Activated CD8-positive, alpha-beta T cell treated with anti-CD3 and anti-CD28 coated beads for 36 hours (primary cell): Measurements from ENCODE around the gene PTPRG. TPM values are rescaled to one million over a fixed set of nuclear protein-coding genes. Genes with fewer than 3 reads are reported as not detected.

Experiments used
- ATAC-seq: fragments of 200-7000 bp; cut with Tn5 transposase; one replicate; pipeline ENCODE4 v1.10.0; 2021; ENCODE audit warnings: mild to moderate bottlenecking, moderate library complexity
- CTCF ChIA-PET: fragments of 350-600 bp; sonication (Branson Sonifier 250); formaldehyde crosslinking; loops from one replicate; lab custom pipeline; 2021; ENCODE audit warnings: antibody characterized with exemption; lab: Charles Lee
- POLR2A ChIA-PET: fragments of 350-600 bp; sonication (Branson Sonifier 250); formaldehyde crosslinking; loops from one replicate; lab custom pipeline; 2021; ENCODE audit warnings: antibody characterized with exemption; lab: Charles Lee
- DNase-seq: peaks from one replicate; pipeline ENCODE4 v3.0.0-alpha.2; 2020
- H3K27ac Mint-ChIP-seq: one replicate; pipeline ENCODE4 v1.8.0; 2021; ENCODE audit warnings: mild to moderate bottlenecking, mixed read lengths
- H3K27me3 Mint-ChIP-seq: one replicate; pipeline ENCODE4 v1.8.0; 2021; ENCODE audit warnings: mixed read lengths
- H3K36me3 Mint-ChIP-seq: one replicate; pipeline ENCODE4 v1.8.0; 2021; ENCODE audit warnings: low read depth, mixed read lengths
- H3K4me1 Mint-ChIP-seq: one replicate; pipeline ENCODE4 v1.8.0; 2021; ENCODE audit warnings: low read depth, mixed read lengths
- H3K4me3 Mint-ChIP-seq: one replicate; pipeline ENCODE4 v1.8.0; 2021; ENCODE audit warnings: mild to moderate bottlenecking, moderate library complexity, mixed read lengths
- H3K9me3 Mint-ChIP-seq: one replicate; pipeline ENCODE4 v1.8.0; 2021; ENCODE audit warnings: mixed read lengths
- CTCF ChIP-seq: fragments of 200-600 bp; IDR thresholded peaks from one replicate; pipeline ENCODE4 v1.8.0; 2022; ENCODE audit warnings: antibody characterized with exemption, mild to moderate bottlenecking
- intact Hi-C: fragments of 100-400 bp; cut with micrococcal nuclease; formaldehyde crosslinking; loops from one replicate; pipeline ENCODE4 v1.10.0; 2022
- total RNA-seq, 2 experiments: library from RNA; stranded (reverse); gene quantifications; one replicate each; pipeline ENCODE4 v1.2.3, GENCODE V29; 2021

PTPRG gene
- total RNA-seq, 2 experiments from 2014 or later = not detected

- no peaks in the 10 kb centered on the region for H3K36me3 Mint-ChIP-seq
- no peaks in the 10 kb centered on the region for H3K4me1 Mint-ChIP-seq
- intact Hi-C loops = no loop called here
- ChIA-PET CTCF (no interaction called here), POLR2A (no interaction called here)
- DNase-seq (no peak), ATAC-seq (no peak)
- TF ChIP-seq CTCF = no peak
- no peak overlapping the region for H3K4me3 Mint-ChIP-seq
- H3K9me3 Mint-ChIP-seq = peaks cover 2% of the 10 kb centered on the region
- peaks cover 4% of the 10 kb centered on the region for H3K27me3 Mint-ChIP-seq
- H3K27ac Mint-ChIP-seq = no peak overlapping the region
Observed at GRCh38 chr3:62171789-62172188, 610.4 kb downstream of the PTPRG start.

- TF ChIP-seq CTCF = no peak
- no peaks in the 10 kb centered on the region for H3K4me1 Mint-ChIP-seq
- H3K36me3 Mint-ChIP-seq = no peaks in the 10 kb centered on the region
- intact Hi-C loops = no loop called here
- ChIA-PET POLR2A (no interaction called here), CTCF (no interaction called here)
- DNase-seq = no peak
- no peak for ATAC-seq
- no peak overlapping the region for H3K27ac Mint-ChIP-seq
- H3K9me3 Mint-ChIP-seq = peaks cover 2% of the 10 kb centered on the region
- H3K27me3 Mint-ChIP-seq = peaks cover 4% of the 10 kb centered on the region
- no peak overlapping the region for H3K4me3 Mint-ChIP-seq
Observed at GRCh38 chr3:62172199-62172598, 610.8 kb downstream of the PTPRG start.

GRCh38 chr3:62173939-62174515 lies 612.7 kb downstream of the PTPRG start:
- DNase-seq (no peak), ATAC-seq (no peak)
- H3K27me3 Mint-ChIP-seq = peaks cover 4% of the 10 kb centered on the region
- ChIA-PET POLR2A (no interaction called here), CTCF (no interaction called here)
- H3K36me3 Mint-ChIP-seq = no peaks in the 10 kb centered on the region
- no peaks in the 10 kb centered on the region for H3K4me1 Mint-ChIP-seq
- H3K27ac Mint-ChIP-seq = no peak overlapping the region
- no peak for TF ChIP-seq CTCF
- peaks cover 2% of the 10 kb centered on the region for H3K9me3 Mint-ChIP-seq
- no peak overlapping the region for H3K4me3 Mint-ChIP-seq
- intact Hi-C loops = no loop called here

- CTCF ChIA-PET = interaction anchor here (0.7 kb wide), 1 partner anchor 14 kb away, joined by 4 read pairs; no protein-coding TSS in a partner anchor
Observed at GRCh38 chr3:62175161-62175560, 613.8 kb downstream of the PTPRG start.

More at GRCh38 chr3:62175161-62175560, 613.8 kb downstream of the PTPRG start:
- intact Hi-C loops = no loop called here
- no peak for TF ChIP-seq CTCF
- POLR2A ChIA-PET = no interaction called here
- Mint-ChIP-seq H3K9me3 (peaks cover 2% of the 10 kb centered on the region), H3K4me3 (no peak overlapping the region), H3K4me1 (no peaks in the 10 kb centered on the region), H3K27ac (no peak overlapping the region), H3K36me3 (no peaks in the 10 kb centered on the region), H3K27me3 (peaks cover 4% of the 10 kb centered on the region)
- ATAC-seq = no peak
- no peak for DNase-seq
